Astrocyte of the cerebellum (primary cell): ENCODE data around the gene SPDYE4.

Source experiments
- DNase-seq: peaks from one replicate; pipeline ENCODE4 v3.0.0-alpha.2; 2011; ENCODE audit warnings: low read depth
- H3K4me3 ChIP-seq: 2 replicates; pipeline ENCODE4 v1.5.1; 2011; ENCODE audit warnings: mild to moderate bottlenecking, low read depth, low read length, moderate library complexity
- in situ Hi-C: cut with HindIII; loops from 2 replicates; pipeline ENCODE4 v1.10.0; 2017; ENCODE audit warnings: low sequenced_read_pairs
- TF ChIP-seq, protein P1 (sequence below): IDR thresholded peaks from 2 replicates; pipeline ENCODE4 v1.5.1; 2012; ENCODE audit warnings: low read length, low read depth, moderate library complexity, mild to moderate bottlenecking; ENCODE audit errors: missing control alignments

SPDYE4 gene

DNA sequence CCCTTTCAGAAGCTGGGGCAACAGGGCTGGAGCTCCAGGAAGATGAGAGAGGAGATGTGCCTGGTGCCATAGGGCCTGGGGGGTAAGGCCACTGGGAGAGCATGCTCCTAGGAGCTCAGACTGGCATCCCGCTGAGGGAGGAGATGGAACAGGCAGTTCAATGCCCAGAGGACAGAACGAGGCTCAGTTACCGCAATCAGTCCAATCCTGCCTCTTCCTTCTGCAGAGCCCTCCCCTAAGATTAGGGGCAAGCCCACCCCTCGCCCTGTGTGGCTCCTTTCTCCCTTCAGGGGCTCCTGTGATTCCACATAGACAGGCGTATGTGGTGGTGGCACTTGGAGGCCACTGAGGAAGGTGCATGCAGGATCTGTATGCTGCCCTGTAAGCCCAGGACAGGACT, 16.1 kb downstream of the SPDYE4 start:
- H3K4me3 ChIP-seq = no peak overlapping the region
- no peak for DNase-seq
- TF ChIP-seq, protein P1, sequence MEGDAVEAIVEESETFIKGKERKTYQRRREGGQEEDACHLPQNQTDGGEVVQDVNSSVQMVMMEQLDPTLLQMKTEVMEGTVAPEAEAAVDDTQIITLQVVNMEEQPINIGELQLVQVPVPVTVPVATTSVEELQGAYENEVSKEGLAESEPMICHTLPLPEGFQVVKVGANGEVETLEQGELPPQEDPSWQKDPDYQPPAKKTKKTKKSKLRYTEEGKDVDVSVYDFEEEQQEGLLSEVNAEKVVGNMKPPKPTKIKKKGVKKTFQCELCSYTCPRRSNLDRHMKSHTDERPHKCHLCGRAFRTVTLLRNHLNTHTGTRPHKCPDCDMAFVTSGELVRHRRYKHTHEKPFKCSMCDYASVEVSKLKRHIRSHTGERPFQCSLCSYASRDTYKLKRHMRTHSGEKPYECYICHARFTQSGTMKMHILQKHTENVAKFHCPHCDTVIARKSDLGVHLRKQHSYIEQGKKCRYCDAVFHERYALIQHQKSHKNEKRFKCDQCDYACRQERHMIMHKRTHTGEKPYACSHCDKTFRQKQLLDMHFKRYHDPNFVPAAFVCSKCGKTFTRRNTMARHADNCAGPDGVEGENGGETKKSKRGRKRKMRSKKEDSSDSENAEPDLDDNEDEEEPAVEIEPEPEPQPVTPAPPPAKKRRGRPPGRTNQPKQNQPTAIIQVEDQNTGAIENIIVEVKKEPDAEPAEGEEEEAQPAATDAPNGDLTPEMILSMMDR = no peak
- in situ Hi-C loops = no loop called here

DNA sequence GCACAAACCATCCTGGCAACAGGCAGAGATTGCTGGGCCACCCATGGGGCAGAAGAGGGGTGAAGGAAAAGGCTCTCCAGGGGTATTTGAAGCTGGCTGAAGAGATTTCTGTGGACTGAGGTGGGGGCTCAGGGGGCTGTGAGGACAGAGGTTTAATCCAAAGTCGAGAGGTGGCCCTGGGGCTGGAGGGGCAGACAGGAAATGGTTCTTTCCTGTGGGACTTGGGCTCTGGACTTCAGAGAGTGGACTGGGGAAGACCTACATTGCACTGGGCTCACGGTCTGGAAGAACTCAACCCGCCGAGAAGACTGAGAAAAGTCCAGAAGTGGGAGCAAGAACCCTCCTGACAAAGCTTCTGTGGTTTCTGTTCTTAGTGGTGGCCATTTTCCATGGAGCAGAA, 16.6 kb downstream of the SPDYE4 start:
- TF ChIP-seq, protein P1 = no peak
- H3K4me3 ChIP-seq = no peak overlapping the region
- in situ Hi-C loops = no loop called here
- DNase-seq = no peak

DNA sequence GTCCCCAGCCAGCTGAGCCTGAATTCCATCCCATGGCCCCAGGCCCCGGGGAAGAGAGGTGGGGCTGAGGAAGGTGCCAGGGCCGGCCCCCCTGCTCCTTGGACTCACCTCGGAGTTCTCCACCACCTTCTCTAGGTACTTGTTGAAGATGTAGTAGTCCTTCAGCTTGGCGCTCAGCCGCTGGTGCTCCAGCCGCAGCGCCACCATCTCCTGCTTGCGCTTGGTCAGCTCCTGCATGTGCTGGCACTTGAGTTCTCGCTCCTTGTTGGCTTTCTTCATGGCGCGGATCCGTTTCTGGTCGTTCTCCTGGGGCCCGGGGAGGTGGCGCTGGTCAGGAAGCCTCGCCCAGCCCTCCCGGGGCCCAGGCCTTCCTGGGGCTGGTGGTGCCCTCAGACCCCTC, 17.0 kb downstream of the SPDYE4 start:
- H3K4me3 ChIP-seq = no peak overlapping the region
- DNase-seq = no peak
- TF ChIP-seq, protein P1 = no peak
- in situ Hi-C loops = no loop called here

DNA sequence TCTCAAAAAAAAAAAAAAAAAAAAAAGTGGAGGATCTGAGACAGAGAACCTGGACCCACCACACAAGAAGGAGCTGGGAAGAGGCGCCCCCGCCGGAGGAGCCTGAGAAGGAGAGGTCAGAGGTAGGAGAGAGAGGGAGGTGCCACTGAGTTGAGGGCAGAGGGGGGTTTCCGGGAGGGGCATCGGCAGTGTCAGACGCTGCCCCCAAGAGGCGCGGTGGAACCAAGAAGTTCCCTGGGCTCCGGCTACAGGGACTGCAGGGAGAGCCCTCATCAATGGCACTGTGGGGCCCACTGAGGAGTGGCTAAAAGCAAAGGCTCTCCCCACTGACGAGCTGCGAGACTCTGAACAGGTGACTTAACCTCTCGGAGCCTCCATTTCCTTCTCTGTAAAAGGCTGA, 17.9 kb downstream of the SPDYE4 start:
- H3K4me3 ChIP-seq = no peak overlapping the region
- DNase-seq = no peak
- in situ Hi-C loops = no loop called here
- TF ChIP-seq, protein P1 = no peak

DNA sequence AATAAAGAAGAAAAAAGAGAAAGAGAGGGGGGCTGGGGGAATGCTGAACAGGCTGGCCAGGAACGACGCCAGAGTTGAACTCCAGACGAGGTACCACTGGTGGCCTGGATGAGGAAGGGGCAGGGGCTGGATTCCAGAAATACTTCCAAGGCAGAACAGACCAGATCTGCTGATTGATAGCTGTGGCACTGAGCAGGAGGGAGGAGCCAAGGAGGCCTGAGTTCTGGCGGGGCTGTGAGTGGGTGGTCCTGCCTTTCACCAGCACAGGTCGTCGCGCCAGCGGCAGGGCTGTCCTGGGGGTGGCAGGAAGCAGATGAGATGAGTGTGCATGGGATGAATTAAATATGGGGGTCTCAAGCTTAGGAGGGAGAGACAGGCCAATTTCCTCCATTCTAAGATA, 19.2 kb downstream of the SPDYE4 start:
- DNase-seq = no peak

DNA sequence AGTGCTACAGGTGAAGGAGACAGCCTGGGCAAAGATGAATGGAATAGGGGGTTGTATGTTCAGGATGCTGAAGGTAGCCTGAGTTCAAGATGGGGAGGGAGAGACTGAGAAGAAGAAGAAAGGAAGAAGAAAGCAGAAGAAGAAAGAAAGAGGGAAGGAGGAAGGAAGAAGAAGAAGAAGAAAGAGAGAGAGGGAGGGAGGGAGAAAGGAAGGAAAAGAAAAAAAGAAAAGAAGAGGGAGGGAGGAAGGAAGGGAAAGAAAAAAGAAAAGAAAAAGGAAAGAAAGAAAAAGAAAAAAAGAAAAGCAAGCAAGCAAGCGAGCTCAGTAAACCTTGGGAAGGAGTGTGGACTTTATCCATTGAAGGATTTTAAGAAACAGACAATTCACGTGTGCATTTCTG, 21.6 kb downstream of the SPDYE4 start:
- in situ Hi-C loops = no loop called here
- TF ChIP-seq, protein P1 = no peak
- DNase-seq = no peak
- H3K4me3 ChIP-seq = no peak overlapping the region

More for the DNA sequence above, 19.2 kb downstream of the SPDYE4 start:
- H3K4me3 ChIP-seq = no peak overlapping the region
- in situ Hi-C loops = no loop called here
- TF ChIP-seq, protein P1 = no peak

DNA sequence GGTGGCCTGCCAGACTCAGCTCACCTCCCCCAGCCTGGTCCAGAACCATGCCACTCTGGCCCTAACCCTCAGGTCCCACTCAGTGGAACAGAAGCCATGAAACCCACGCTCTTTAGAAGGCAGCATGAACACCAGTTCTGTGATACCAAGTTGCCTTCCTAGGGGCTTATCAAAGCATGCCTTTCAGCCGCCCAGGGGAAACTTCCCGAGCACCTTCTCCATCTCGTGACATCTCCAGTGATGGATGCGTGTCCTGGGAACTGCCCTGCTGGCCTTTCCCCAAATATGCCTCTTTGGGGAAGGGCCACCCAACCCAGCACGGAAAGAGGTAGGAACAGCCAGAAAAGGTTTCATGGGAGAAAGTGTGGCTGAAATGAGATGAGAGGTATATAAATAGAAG, 22.0 kb downstream of the SPDYE4 start:
- in situ Hi-C loops = no loop called here
- TF ChIP-seq, protein P1 = no peak
- H3K4me3 ChIP-seq = no peak overlapping the region
- DNase-seq = no peak
